Umbilical cord (tissue), 2 donors: Measurements from ENCODE around the gene BACE2. TPM values are rescaled to one million over a fixed set of nuclear protein-coding genes. Genes with fewer than 3 reads are reported as not detected.
A peak's percentile ranks its signal among the peaks of the same experiment; 100 is the strongest.
"Not testable (repeated sequence)": the region's sequence is repeated elsewhere in the genome, so short reads cannot be mapped to it uniquely, and the experiment has no call there.

Source experiments
- DNase-seq: peaks from one replicate; pipeline ENCODE4 v3.0.0-alpha.2; 2015; ENCODE audit warnings: low spot score
- total RNA-seq: library from RNA; depleted of rRNA; stranded (reverse); fragments of >200 nt; gene quantifications from one replicate; pipeline ENCODE4 v1.2.3, GENCODE V29; 2014; ENCODE audit warnings: low replicate concordance; ENCODE audit not compliant: insufficient read depth

Gene BACE2
- total RNA-seq, 1 donor from 2014 or later, result 37.3 TPM

DNA sequence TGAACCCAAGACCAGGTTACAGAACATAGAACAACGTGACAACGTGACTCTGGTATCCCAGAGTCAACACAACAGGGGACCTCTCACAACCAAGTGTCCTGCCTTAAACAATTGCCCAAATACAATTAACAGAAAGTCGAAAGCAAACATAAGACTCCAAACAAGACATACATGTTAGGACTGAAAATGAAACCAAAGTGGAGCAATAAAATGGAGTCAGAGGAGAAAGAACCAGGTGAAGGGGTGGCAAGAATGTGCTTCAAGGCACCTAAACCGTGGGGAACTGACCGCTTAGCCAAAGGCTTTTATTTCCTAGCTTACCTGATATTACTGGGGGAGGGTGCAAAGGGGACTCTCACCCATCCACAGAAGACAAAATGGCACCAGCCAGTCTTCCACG, 17.8 kb downstream of the BACE2 start:
- DNase-seq, result no peak

DNA sequence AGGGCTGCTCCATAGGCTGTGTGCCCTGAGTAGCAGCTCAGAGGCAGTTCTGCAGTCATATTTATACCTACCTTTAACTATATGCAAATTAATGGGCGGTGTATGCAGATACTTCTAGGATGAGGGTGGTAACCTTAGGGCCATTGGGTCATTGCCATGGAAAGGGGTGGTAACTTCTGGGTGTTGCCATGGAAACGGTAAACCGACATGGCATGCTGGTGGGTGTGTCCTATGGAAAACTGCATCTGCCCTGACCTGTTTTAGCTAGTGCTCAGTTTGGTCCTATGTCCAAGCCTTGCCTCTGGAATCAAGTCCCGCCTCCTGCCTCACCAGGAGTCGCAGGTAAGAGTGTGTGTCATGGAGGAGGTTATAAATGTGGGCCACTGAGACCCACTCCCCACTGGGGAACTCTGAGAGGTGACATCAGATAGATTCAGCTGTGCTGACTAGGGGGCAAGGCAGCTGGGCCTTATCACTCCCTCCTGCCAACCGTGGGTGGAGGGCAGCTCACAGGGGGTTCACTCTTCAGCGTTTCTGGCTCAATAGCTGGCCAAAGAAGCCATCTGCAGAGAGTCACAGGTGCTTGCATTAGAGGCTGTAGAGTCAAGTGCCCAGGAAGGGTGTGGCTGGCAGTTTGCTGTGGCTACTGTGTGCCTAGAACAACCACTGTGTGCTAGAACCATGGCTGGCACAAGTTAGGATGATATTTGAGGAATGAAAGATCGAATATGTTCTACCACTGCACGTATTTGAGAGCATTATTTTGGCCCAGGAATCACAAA, 19.0 kb downstream of the BACE2 start:
- no peak for DNase-seq

DNA sequence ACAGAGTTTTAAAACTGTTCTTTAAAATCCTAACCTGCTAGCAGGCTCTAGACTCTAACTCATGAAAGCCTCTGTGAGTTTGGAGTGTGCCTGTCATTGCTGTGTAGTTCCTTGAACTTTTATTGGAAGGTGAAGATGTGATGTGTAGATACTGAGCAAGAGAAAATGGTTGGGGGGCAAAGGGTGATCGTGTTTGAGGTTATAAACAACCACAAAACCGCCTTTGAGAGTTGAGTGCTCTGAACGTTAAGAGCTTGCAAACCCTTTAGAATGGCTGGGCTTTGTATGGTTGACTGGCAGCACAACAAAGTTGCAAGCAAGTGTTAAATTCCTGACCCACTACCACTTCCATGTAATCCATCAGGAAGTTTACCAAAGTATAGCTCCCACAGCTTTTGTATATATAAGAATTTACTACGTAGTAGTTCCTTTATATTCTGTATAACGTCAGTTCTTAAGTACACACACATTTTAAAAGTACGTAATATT, 19.6 kb downstream of the BACE2 start:
- no peak for DNase-seq

DNA sequence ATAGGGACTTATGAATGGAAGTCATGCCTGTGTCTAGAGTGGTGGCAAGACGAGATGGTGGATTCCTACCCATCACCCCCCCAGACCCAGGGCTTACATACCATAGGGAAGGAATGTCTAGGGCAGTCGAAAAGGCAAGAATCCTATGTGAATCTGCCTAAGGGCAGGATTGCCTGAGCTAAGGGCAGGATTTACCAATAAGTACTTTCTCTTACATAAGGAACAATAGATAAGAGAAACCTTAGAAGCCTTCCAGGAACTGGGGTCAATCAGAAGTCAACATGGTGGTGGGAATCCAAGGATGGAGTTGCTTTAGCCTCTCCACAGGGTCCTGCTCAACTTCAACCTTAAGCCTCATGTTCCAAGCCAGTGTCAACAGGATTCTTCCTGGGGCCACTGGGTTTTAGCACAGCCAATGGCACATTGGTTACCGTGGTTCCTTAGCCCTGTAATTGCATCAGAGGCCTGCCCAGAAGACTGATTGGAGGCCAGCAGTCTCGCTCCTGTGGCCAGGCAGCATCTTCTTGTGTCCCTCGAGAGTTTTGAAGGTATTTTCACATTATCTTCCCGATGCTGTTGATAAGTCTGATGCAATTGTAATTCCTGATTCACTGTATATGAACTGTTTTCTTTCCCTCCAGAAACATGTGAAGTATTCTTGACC, 20.7 kb downstream of the BACE2 start:
- peak; percentile 57 for DNase-seq

DNA sequence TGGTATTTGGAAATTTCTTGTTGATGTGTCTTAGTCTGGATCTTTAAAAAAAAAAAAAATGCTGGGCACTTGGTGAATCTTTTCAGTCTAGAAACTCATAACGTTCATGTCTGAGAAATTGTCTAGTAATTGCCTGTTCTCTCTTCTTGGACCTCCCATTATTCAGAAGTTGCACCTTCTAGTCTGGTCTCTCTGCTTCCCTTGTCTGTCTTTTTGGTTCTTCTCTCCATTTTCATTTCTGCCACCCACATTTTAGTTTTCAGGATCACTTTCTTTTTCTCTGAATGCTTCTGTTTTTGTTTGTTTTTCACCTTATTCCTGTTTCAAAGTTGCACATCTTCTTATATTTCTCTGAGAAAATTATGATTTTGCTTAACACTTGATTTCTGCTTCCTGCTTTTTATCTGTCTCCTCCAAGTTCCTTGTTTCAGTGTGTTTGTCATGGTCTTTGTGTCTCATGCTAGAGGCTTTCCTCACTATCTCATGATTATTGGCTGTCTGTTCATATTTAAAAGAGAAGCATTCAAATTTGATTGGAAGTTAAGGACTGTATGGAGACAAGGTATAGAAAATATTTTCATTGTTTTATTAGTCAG, 21.3 kb downstream of the BACE2 start:
- DNase-seq, result no peak

DNA sequence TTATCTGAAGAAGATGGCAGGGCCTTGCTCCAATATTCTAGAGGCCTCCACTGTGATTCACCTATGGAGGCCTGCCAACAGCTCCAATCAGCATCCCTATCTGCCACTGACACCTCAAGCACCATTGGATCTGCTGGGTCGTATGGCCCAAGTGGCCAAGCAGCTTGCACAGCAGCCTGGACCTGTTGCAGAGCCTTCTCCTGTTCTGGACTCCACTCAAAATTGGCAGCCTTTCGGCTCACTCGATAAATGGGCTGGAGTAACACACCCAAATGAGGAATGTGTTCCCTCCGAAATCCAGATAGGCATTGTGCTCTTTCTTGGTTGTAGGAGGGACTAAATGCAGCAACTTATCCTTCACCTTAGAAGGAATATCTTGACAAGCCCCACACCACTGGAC, 24.6 kb downstream of the BACE2 start:
- not testable (repeated sequence) for DNase-seq

DNA sequence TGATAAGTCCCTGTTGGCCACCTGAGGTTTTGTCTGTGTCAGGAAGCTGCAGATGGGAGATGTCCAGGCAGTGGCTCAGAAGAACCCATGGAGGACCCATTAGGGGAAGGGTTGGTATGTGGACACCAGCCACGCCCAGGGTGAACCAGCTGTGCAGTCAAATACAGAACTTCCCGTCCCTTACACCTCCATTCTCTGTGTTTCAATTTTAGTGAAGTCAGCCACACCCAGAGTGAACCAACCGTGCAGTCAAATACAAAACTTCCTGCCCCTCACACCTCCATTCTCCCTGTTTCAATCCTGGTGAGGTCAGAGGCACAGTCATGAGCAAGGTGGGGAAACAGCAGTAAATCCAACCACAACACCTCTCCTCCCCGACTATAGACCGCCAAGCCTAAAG, 27.4 kb downstream of the BACE2 start:
- no peak for DNase-seq

DNA sequence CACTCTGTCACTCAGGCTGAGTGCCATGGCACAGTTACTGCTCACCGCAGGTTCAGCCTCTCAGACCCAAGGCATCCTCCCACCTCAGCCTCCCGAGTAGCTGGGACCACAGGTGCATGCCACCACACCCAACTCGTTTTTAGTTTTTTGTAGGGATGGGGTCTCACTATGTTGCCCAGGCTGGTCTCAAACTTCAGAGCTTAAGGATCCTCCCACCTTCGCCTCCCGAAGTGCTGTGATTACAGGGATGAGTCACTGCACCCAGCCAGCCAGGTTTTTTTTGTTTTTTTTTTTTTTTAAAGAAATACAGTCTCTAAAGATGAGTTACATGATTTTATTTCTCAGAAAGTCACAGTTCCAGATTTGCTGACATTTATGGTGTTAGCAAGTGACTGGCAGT, 29.0 kb downstream of the BACE2 start:
- DNase-seq, result no peak

DNA sequence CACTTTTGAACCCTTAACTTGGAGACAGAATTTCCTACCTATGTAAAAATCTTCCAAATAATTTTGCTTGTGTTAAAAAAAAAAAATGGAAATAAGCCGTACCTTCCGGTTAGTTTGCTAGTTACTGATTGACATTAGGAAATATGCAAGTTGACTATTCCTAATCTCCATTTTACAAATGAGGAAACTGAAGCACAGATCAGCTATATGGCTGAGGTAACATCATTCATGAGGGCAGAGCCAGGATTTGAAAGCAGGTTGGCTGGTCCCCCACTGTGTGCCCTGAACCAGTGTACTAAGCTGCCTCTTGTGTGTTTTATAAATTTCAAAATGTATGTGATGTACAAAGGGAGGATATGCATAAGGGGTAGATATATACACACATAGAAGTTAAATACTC, 29.6 kb downstream of the BACE2 start:
- no peak for DNase-seq

DNA sequence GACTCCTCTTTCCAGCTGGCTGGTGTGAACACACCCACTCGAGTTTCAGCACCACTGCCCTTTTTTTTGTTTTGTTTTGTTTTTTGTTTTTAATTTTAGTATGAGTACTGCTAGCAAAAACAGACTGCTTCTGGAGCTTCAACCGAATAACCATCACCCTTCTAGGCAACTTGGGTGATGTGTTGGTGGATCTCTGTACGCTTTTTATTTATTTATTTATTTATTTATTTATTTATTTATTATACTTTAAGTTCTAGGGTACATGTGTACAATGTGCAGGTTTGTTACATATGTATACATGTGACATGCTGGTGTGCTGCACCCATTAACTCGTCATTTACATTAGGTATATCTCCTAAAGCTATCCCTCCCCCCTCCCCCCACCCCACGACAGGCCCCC, 30.7 kb downstream of the BACE2 start:
- not testable (repeated sequence) for DNase-seq

DNA sequence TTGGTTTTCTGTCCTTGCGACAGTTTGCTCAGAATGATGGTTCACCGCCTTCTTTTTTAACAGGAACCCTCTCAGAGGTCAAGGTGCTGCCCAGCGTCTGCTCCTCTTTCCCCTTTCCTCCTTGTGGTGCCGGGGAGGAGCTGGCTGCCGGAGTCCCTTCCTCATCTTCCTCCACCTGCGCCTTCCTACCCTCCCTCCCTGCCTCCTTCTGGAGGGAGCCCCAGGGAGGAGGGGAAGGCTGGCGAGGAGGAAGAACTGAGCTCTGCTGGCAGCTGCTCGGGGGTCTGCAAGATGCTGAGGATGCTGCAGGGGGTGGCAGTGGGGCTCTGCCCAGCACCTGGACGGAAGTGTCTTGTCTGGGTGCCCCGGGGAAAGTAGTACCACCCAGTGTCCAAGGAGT, 31.2 kb downstream of the BACE2 start:
- DNase-seq, result no peak

DNA sequence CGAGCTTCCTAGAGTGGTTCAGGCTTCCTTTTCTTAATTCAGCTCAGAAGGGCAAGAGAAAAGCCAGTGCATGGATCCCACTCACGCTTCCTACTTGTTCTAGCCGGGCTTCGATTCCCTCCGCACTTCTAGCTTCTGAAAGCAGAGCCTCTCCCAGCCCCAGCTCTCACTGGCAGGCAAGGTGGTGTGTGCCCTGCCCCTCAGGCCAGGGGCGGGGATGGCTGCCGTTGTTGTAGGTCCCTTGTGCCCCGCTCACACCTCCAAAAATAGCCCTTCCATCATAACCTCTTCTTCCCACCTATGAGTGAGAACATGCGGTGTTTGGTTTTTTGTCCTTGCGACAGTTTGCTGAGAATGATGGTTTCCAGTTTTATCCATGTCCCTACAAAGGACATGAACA, 31.6 kb downstream of the BACE2 start:
- DNase-seq, result no peak

DNA sequence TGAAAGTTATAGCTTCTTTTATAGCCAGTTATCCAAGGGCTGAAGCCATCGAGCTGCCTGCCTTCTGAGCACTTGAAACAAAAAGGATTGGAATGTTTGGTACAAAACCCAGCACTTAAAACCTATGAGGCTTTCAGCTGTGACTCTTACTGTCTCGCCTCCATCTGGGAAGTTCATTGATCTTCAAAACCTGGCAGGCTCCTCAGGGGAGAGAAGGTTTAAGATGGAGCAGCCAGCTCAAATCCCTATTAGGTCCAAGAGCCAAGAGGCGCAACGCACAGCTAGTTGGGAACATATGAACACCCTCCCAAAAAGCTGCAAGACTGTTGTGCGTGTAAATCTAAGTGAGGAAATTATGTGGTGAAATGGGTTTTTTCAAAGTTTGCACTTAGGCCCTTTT, 33.4 kb downstream of the BACE2 start:
- no peak for DNase-seq

DNA sequence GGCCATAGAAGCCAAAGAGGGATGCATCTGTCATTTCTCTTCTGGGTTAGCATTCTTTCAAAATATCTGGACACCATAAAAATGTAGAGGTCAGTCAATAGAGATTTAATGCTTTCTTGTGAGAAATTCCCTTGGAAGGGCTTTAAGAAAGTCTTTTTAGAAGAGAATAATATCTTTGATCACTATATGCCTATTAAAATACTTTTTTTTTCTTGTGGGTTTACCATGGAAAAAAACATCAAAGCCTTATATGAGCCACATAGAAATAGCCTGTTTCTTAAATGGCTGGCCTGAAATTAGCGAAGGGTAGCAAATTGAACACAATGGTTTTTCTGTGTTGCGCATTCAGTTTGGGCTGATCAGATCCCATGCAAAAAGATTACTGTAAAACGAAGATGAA, 36.8 kb downstream of the BACE2 start:
- no peak for DNase-seq

DNA sequence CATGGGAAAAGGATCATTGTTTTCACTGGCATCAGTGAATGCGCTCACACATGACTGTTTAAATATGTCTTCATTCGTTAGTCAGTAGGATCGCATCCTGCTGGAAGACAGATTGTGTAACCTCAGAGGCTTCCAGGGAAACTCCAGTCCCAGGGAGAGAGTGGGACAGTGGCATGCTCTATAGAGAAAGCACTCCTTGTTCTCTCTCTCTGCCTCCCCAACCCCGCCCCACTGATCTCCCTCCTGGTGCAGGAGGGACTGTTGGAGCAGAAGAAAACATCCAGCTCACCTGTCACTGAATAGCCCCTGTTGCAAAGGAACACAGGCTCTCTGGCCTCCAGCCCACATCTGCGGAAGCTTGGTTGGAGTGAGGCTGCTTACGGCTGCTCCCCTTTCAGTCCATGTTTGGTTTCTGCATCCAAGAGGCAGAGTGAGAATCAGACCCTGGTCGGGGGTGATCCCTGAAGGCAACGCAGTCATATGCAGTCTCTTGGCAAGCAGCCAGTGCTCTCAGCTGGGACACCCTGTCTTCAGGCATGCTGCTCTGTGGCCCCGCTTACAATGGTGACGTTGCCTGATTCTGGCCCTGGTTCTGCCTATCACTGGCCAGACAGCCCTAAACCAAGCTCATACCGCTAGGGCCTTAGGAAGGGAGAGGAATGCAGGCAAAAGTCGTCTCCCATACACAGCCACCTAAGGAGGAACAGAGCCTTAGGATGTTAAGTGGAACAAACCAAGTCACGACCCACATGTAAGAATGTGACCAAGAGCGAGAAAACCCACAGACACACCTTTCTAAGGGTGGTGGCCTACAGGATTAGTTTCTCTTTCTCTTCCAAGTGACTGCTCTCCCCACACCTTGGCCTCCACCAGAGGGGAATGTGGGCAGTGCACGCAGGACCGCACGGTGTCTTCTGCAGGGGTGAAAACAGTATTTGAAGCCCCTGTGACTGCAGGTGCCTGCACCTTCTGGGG, 39.7 kb downstream of the BACE2 start:
- peak; percentile 48 for DNase-seq

DNA sequence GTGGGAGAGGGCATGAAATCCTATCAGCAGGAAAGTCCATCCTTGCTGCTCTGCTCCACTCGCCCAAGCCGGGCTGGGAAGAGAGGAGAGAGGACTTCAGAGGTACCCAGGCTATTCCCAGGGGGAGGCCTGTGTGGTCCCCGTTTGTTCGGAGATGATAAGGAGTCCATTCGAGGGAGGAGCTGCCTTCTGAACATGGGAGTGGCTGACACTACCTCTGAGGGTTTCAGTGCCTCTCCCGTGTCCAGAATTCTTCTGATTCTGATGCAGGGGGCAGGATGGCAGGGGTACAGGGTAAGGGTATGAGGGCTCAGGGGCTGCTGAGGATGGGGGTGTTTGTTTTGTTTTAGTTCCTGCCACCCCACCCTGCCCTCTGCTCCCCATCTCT, 40.4 kb downstream of the BACE2 start:
- no peak for DNase-seq

DNA sequence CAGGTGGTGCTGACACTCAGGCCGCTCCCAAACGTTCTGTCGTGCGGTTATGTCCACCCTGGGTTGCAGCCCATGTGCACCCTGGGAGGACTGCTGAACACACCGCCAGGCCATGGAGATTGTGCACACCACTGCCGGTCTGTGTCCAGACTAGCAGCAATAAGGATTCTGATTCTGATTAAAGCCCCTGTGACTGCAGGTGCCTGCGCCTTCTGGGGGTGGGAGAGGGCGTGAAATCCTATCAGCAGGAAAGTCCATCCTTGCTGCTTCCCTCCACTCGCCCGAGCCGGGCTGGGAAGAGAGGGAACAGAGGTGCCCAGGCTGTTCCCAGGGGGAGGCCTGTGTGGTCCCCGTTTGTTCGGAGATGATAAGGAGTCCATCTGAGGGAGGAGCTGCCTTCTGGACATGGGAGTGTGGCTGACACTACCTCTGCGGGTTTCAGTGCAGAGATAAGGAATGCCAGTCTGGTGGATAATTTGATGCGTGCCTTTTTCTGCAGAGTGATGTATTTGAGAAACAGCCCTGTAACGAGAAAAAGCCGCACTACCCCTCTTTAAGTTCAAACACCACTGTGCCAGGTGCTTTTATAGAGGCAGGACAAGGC, 41.2 kb downstream of the BACE2 start:
- DNase-seq, result no peak

DNA sequence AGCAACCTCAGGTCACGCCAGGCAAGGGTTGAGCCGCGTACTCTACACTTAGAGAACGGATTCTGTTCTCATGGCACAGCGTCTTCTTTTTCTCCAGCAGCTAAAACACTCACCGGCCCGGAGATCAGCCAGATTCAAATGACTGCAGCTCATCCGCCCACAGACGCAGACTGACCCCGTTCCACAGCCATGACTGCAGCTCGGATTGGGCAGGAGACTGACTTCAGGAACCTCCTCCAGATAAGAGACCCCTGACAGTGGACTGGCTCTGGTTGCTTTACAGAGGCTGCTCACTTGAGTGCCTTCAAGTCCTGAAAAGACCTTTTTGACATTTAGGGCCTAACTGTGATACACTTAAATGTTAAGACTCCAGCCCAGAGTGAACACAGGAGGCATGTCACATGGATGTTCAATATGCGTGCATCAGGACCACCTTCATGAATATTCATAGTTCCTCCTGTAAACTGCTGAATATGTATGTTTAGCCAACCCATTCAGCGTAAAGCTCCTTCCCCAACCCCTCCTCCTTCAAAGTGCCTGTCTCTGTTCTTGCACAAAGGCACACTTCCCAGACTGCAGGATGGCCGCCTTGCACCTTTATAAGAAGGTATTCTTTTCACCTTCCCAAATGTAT, 42.6 kb downstream of the BACE2 start:
- peak; percentile 29 for DNase-seq

DNA sequence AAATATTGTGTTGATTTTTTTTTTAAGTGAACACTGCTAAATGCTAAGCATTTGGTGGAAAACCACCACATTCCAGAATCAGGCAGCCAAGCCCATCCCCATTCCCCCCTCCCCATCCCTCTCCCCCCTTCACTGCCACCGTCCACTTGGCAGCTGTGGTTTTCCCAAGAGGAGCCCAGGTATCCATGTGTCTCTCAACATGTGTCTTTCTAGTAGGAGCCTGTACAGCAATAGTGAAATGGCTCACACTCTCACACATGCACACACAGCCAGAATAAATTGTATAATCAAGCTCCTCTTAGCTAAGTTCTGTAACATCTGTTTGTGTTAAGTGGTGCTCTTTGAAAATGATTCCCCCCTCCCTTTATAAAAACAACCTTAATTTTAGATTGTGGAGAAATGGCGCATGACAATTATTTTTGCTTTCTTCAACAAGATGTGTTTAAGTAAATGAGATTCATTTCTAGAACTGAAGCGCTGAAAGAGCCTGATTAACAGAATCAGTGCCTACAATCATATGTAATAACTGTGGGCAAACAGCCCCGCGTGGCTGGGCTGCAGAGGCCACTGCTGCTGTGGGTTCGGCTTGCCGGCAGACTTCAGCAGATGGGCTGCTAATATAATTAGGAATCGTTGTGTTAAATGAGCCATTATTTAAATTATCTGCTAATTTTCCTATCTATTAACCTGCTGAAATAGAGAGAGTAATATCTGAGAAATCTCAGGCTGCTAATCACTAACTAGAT, 43.3 kb downstream of the BACE2 start:
- DNase-seq, result no peak

DNA sequence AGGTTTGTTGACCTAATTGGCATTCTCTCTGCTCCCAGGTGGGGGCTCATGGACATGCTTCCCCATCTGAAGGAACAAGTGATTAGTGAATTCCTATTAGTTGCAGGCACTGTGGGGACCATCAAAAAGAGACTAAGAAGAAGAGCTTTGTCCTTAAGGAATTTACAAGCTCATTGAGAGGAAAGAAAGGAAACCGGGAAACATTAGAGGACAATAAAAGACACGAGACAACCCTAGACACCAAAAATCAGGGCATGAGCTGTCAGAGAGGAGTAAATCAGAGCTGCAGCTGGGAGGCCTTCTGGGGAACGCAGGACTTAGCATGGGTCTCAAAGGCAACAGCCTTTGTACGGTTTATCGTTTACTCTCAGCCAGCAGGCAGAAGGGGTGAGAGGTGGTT, 45.1 kb downstream of the BACE2 start:
- no peak for DNase-seq
